ENCODE results near the gene ERLIN1. TPM values are rescaled to one million over a fixed set of nuclear protein-coding genes. Genes with fewer than 3 reads are reported as not detected.
A peak's percentile ranks its signal among the peaks of the same experiment; 100 is the strongest.

The ERLIN1 gene
- total RNA-seq, 4 donors from 2014 or later, result 5.3 to 8.5 (median 7.3) TPM

DNA sequence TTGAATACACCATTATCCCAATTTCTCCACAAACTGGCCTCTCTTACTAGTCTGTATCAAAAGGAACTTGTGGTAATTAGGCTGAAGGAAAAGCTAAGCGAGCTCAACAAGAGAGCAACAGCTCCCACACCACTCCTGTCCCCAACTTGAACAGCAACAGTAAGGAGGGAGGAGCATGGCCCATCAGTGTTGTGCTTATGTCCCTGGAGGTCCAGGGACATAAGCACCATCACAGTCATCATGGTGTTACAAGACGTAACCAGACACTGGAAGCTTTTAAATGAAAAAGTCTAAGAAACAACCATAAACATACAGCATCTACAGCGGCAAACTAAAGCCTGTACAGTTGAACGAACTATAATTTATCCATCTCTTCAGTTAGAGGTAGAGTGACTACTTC, 989 bp downstream of the ERLIN1 start:
- TF ChIP-seq, protein P1, sequence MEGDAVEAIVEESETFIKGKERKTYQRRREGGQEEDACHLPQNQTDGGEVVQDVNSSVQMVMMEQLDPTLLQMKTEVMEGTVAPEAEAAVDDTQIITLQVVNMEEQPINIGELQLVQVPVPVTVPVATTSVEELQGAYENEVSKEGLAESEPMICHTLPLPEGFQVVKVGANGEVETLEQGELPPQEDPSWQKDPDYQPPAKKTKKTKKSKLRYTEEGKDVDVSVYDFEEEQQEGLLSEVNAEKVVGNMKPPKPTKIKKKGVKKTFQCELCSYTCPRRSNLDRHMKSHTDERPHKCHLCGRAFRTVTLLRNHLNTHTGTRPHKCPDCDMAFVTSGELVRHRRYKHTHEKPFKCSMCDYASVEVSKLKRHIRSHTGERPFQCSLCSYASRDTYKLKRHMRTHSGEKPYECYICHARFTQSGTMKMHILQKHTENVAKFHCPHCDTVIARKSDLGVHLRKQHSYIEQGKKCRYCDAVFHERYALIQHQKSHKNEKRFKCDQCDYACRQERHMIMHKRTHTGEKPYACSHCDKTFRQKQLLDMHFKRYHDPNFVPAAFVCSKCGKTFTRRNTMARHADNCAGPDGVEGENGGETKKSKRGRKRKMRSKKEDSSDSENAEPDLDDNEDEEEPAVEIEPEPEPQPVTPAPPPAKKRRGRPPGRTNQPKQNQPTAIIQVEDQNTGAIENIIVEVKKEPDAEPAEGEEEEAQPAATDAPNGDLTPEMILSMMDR (IDR thresholded peaks at IDR 0.05 in 4 of 5, conservative IDR thresholded peaks at IDR 0.05 in 1 of 5), result no peak
- no peak for TF ChIP-seq POLR2A (IDR thresholded peaks at IDR 0.05)
- peak overlapping the region; percentile 94 to 99 (median 95) for H3K27ac ChIP-seq
- ATAC-seq, result no peak
- H3K4me1 ChIP-seq, result peaks cover 15 to 35% of the 10 kb centered on the region in 2 donors
- in situ Hi-C loops (cut with MboI; ENCODE audit: low sequenced_read_pairs in 4 of 4) (no loop called here), intact Hi-C loops (cut with DNase I; ENCODE audit: low total_unique reads) (loop anchor here (1.0 to 5.0 kb wide), 3 partner anchors 101 to 338 kb away; partner anchors contain the start of gene BLOC1S2)
- no peaks in the 10 kb centered on the region for H3K9me3 ChIP-seq
- DNase-seq, result no peak
- peak overlapping the region; percentile 78 to 94 (median 90) for H3K4me3 ChIP-seq
- peaks cover 0 to 30% of the 10 kb centered on the region in 2 donors for H3K36me3 ChIP-seq
- no peaks in the 10 kb centered on the region for H3K27me3 ChIP-seq

- ATAC-seq (no peak), DNase-seq (no peak)
- in situ Hi-C loops (cut with MboI; ENCODE audit: low sequenced_read_pairs in 4 of 4) (no loop called here), intact Hi-C loops (cut with DNase I; ENCODE audit: low total_unique reads) (no loop called here)
- Histone ChIP-seq H3K27me3 (no peaks in the 10 kb centered on the region), H3K27ac (peak overlapping the region in 3 of 4 donors; percentile 94 to 99 (median 94)), H3K36me3 (peaks cover 0 to 28% of the 10 kb centered on the region in 2 donors), H3K9me3 (no peaks in the 10 kb centered on the region), H3K4me3 (peak overlapping the region in 2 of 4 donors; percentile 78 to 91), H3K4me1 (peaks cover 15 to 35% of the 10 kb centered on the region in 2 donors)
- TF ChIP-seq, protein P1 (IDR thresholded peaks at IDR 0.05 in 4 of 5, conservative IDR thresholded peaks at IDR 0.05 in 1 of 5), result no peak
- TF ChIP-seq POLR2A (IDR thresholded peaks at IDR 0.05), result no peak
Measured at GRCh38 chr10:100184426-100184825, 1.4 kb downstream of the ERLIN1 start.

- Histone ChIP-seq H3K9me3 (no peaks in the 10 kb centered on the region), H3K27me3 (no peaks in the 10 kb centered on the region), H3K4me3 (no peak overlapping the region), H3K4me1 (peaks cover 15 to 33% of the 10 kb centered on the region in 2 donors), H3K36me3 (peaks cover 0 to 37% of the 10 kb centered on the region in 2 donors), H3K27ac (no peak overlapping the region)
- ATAC-seq (no peak), DNase-seq (no peak)
- intact Hi-C loops (cut with DNase I; ENCODE audit: low total_unique reads), result no loop called here
- TF ChIP-seq POLR2A (IDR thresholded peaks at IDR 0.05), result no peak
- in situ Hi-C loops (cut with MboI; ENCODE audit: low sequenced_read_pairs in 4 of 4), result no loop called here
Measured at GRCh38 chr10:100183481-100183880, 2.3 kb downstream of the ERLIN1 start.

DNA sequence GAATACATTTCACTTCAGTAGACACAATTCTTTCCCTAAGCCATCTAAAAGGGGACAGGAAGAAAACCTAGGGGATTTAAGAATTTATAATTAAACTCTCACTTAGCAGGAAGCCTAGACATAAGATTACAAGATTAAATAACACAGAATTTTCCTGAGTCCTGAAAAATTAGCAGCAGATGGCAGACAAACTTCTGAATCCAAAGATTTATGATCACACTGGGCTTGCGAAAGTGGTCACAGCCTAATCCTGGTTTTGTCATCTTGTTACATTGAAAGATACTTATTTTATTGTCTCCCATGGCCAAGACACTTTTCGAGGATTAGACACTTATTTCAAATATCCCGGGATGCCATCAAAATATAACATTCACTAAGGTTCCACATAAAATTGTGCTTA, 2.9 kb downstream of the ERLIN1 start:
- Histone ChIP-seq H3K4me1 (peaks cover 15 to 29% of the 10 kb centered on the region in 2 donors), H3K4me3 (no peak overlapping the region), H3K36me3 (peaks cover 0 to 43% of the 10 kb centered on the region in 2 donors), H3K27me3 (no peaks in the 10 kb centered on the region), H3K27ac (no peak overlapping the region), H3K9me3 (no peaks in the 10 kb centered on the region)
- TF ChIP-seq POLR2A (IDR thresholded peaks at IDR 0.05), result no peak
- TF ChIP-seq, protein P1 (IDR thresholded peaks at IDR 0.05 in 4 of 5, conservative IDR thresholded peaks at IDR 0.05 in 1 of 5), result no peak
- DNase-seq, result no peak
- in situ Hi-C loops (cut with MboI; ENCODE audit: low sequenced_read_pairs in 4 of 4) (no loop called here), intact Hi-C loops (cut with DNase I; ENCODE audit: low total_unique reads) (no loop called here)
- no peak for ATAC-seq

DNA sequence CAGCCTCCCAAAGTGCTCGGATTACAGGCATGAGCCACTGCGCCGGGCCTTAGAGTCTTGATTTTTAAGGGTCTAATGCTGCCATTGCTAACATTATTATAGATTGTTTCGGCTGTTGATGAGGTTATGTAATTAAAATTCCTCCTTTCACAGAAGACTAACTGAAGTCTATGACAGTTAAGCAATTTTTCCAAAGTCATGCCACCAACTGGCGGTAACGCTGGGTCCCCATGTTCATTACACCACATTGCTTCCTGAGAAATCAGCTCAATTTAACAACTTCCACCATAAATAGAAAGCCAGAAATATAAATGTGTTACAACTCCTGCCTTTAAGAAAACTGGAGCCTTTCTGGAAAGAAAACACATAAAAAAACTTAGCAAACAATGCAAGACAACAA, 3.5 kb downstream of the ERLIN1 start:
- intact Hi-C loops (cut with DNase I; ENCODE audit: low total_unique reads) (no loop called here), in situ Hi-C loops (cut with MboI; ENCODE audit: low sequenced_read_pairs in 4 of 4) (no loop called here)
- Histone ChIP-seq H3K27ac (no peak overlapping the region), H3K27me3 (no peaks in the 10 kb centered on the region), H3K36me3 (peaks cover 0 to 47% of the 10 kb centered on the region in 2 donors), H3K4me3 (no peak overlapping the region), H3K4me1 (peaks cover 9 to 23% of the 10 kb centered on the region in 2 donors), H3K9me3 (no peaks in the 10 kb centered on the region)
- no peak for DNase-seq
- no peak for ATAC-seq
- no peak for TF ChIP-seq POLR2A (IDR thresholded peaks at IDR 0.05)
- TF ChIP-seq, protein P1 (IDR thresholded peaks at IDR 0.05 in 4 of 5, conservative IDR thresholded peaks at IDR 0.05 in 1 of 5), result no peak

All from gastrocnemius medialis (tissue), 4 donors.